MM.1S (cell line): Measurements from ENCODE around the gene CRKL.

Experiments
- CTCF ChIP-seq: fragments of 300-600 bp; sonication (generic); IDR thresholded peaks from 2 replicates; pipeline ENCODE4 v1.5.1; 2016; ENCODE audit warnings: antibody characterized with exemption, low read length, mixed read lengths
- EZH2 ChIP-seq: fragments of 300-600 bp; sonication (generic); optimal IDR thresholded peaks from 2 replicates; pipeline ENCODE3; 2017; ENCODE audit warnings: low read depth, mild to moderate bottlenecking, antibody characterized with exemption, low read length, mixed read lengths
- EZH2phosphoT487 ChIP-seq: fragments of 300-600 bp; sonication (generic); IDR thresholded peaks from 2 replicates; pipeline ENCODE4 v1.6.1; 2018; ENCODE audit warnings: antibody characterized with exemption, low read length

GRCh38 chr22:20962491-20962945 lies 45.3 kb downstream of the CRKL start:
- TF ChIP-seq CTCF, result no peak
- no peak for TF ChIP-seq EZH2
- TF ChIP-seq EZH2phosphoT487, result no peak
